Prostate gland (tissue), 2 donors: ENCODE measurements around the gene TBC1D22A. TPM values are rescaled to one million over a fixed set of nuclear protein-coding genes. Genes with fewer than 3 reads are reported as not detected.

Experiments used
- DNase-seq: peaks from one replicate; pipeline ENCODE4 v3.0.0-alpha.2; 2019; ENCODE audit warnings: low spot score
- H3K27ac ChIP-seq, 2 donors: fragments of 200-600 bp; sonication (generic); 2 replicates each; pipeline ENCODE4 v1.5.1; 2017 to 2019
- H3K27me3 ChIP-seq: fragments of 200-600 bp; sonication (generic); replicated peaks from 2 replicates; pipeline ENCODE4 v1.5.1; 2019; ENCODE audit not compliant: insufficient read depth
- H3K36me3 ChIP-seq, 2 donors: fragments of 200-600 bp; sonication (generic); 1 replicate in 1 of 2; 2 replicates in 1 of 2; pipeline versions ENCODE4 v1.5.1 to v1.8.1; 2017 to 2019
- H3K4me1 ChIP-seq: fragments of 200-600 bp; sonication (generic); replicated peaks from 2 replicates; pipeline ENCODE4 v1.5.1; 2019
- H3K4me3 ChIP-seq, 2 donors: fragments of 200-600 bp; sonication (generic); 2 replicates each; pipeline ENCODE4 v1.5.1; 2017 to 2019
- H3K9me3 ChIP-seq: fragments of 200-600 bp; sonication (generic); 2 replicates; pipeline ENCODE4 v1.5.1; 2017
- POLR2A ChIP-seq: fragments of 450-650 bp; IDR thresholded peaks from one replicate; pipeline ENCODE4 v1.6.1; 2016; ENCODE audit warnings: antibody characterized with exemption, mild to moderate bottlenecking
- POLR2AphosphoS5 ChIP-seq: sonication (generic); formaldehyde crosslinking; IDR thresholded peaks from one replicate; pipeline ENCODE4 v1.6.1; 2017; ENCODE audit warnings: antibody characterized with exemption
- WGBS: methylation state at CpG from one replicate; pipeline ENCODE4 v1.1.5; 2018; 5-methylcytosine and 5-hydroxymethylcytosine counted together
- intact Hi-C: fragments of 100-400 bp; cut with DNase I; formaldehyde crosslinking; loops from one replicate; pipeline ENCODE4 v1.14.2; 2022
- total RNA-seq, 2 donors: library from RNA; depleted of rRNA; stranded (reverse); fragments of >200 nt; gene quantifications; one replicate each; pipeline ENCODE4 v1.1.0, GENCODE V29; 2016
- TF ChIP-seq, protein P1 (sequence below), 4 experiments: fragments of 200-600 bp in 2 of 4; fragments of 450-650 bp in 2 of 4; sonication (generic) in 2 of 4; IDR thresholded peaks; 1 replicate in 3 of 4; 2 replicates in 1 of 4; pipeline ENCODE4 v1.5.1; 2016 to 2019; ENCODE audit warnings: antibody characterized with exemption in 4 of 4, mild to moderate bottlenecking in 2 of 4, moderate library complexity in 2 of 4

Gene TBC1D22A
- total RNA-seq, 2 donors from 2014 or later = 16.0 to 30.7 TPM

DNA sequence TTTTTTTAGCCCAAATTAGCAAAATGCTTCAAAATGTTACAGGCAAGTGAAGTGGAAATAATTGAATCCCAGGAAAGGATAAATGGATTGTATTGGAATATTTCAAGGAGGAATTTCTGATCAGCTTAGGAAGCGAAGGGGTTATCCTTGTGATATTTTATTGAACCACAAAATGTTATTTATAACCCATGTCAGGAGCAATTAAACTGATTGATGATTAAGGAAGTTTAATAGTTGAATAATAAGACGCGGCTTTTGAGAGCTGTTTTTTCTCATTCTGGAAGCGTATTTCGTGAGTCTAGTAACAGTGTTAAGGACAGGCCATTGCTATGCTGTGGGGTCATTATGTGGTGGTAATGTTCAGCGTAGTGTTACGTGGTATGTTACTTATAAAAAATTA is 192.3 kb downstream of the TBC1D22A start:
- no peak for DNase-seq
- Histone ChIP-seq H3K27me3 (no peaks in the 10 kb centered on the region), H3K27ac (no peak overlapping the region), H3K4me3 (no peak overlapping the region), H3K36me3 (no peaks in the 10 kb centered on the region), H3K9me3 (no peaks in the 10 kb centered on the region), H3K4me1 (no peaks in the 10 kb centered on the region)
- 95% methylated on average over 7 of the region's 7 CpGs for WGBS
- TF ChIP-seq, protein P1, sequence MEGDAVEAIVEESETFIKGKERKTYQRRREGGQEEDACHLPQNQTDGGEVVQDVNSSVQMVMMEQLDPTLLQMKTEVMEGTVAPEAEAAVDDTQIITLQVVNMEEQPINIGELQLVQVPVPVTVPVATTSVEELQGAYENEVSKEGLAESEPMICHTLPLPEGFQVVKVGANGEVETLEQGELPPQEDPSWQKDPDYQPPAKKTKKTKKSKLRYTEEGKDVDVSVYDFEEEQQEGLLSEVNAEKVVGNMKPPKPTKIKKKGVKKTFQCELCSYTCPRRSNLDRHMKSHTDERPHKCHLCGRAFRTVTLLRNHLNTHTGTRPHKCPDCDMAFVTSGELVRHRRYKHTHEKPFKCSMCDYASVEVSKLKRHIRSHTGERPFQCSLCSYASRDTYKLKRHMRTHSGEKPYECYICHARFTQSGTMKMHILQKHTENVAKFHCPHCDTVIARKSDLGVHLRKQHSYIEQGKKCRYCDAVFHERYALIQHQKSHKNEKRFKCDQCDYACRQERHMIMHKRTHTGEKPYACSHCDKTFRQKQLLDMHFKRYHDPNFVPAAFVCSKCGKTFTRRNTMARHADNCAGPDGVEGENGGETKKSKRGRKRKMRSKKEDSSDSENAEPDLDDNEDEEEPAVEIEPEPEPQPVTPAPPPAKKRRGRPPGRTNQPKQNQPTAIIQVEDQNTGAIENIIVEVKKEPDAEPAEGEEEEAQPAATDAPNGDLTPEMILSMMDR (IDR thresholded peaks at IDR 0.05) = no peak
- TF ChIP-seq POLR2A (no peak), POLR2AphosphoS5 (no peak)
- intact Hi-C loops = no loop called here

DNA sequence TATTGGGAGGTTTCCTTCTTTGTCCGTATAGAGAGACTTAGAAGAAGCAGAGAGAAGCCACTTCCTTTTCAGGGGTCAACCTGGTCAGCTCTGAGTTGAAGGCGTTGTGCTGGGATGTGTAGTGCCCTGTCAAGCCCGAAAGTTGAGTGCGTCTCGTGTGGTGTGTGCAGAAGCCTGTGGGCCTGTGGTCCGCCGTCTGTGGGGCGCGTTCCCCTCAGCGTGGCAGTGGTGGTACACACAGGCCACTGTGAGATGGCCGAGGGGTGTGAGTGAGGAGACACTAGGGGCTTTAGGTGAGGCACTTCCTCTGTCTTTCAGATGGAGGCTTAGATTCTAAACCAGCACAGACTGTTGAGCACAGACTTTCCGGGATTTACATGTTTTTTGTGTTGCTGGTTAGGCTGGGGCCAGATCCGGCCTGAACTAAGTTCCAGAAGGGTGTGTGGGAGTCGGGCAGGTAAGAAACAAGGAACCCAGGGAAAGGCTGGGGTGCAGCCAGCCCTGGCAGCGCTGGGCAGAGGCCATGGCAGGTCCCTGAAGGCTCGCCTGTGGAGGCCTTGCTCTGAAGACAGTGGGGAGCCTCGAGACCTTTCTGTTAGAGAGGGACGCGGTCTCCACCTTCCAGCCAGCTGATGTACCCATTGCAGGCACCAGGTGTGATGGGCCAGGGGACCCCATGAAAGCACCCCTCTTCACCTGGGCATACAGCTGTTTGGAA is 194.2 kb downstream of the TBC1D22A start:
- intact Hi-C loops = no loop called here
- H3K4me3 ChIP-seq = no peak overlapping the region
- H3K4me1 ChIP-seq = no peaks in the 10 kb centered on the region
- H3K9me3 ChIP-seq = no peaks in the 10 kb centered on the region
- 96% methylated on average over 19 of the region's 19 CpGs for WGBS
- H3K27me3 ChIP-seq = no peaks in the 10 kb centered on the region
- H3K27ac ChIP-seq = no peak overlapping the region
- no peaks in the 10 kb centered on the region for H3K36me3 ChIP-seq
- TF ChIP-seq POLR2AphosphoS5 (no peak), POLR2A (no peak)
- TF ChIP-seq, protein P1 (IDR thresholded peaks at IDR 0.05) = no peak
- no peak for DNase-seq

DNA sequence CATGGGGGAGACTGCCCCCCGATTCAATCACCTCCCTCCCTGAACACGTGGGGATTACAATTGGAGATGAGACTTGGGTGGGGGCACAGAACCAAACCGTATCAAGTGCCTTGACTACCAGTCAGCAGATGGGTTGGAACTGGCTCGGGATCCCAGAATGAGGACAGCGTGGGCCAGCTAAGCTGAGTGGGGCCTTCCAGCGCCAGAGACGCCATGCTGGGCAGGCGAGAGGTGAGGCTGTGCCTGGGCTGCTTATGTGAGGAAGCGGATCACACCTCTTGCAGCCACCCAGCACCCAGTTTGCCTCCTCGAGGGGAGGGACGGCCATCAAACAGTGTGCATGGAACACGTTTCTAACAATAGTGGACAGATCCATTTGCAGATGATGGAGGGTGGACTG is 195.1 kb downstream of the TBC1D22A start:
- no peak overlapping the region for H3K4me3 ChIP-seq
- intact Hi-C loops = no loop called here
- H3K4me1 ChIP-seq = no peaks in the 10 kb centered on the region
- no peaks in the 10 kb centered on the region for H3K27me3 ChIP-seq
- 93% methylated on average over 12 of the region's 12 CpGs for WGBS
- no peak overlapping the region for H3K27ac ChIP-seq
- no peaks in the 10 kb centered on the region for H3K9me3 ChIP-seq
- no peaks in the 10 kb centered on the region for H3K36me3 ChIP-seq
- DNase-seq = no peak
- TF ChIP-seq POLR2AphosphoS5 = no peak
- TF ChIP-seq, protein P1 (IDR thresholded peaks at IDR 0.05) = no peak
- TF ChIP-seq POLR2A = no peak

DNA sequence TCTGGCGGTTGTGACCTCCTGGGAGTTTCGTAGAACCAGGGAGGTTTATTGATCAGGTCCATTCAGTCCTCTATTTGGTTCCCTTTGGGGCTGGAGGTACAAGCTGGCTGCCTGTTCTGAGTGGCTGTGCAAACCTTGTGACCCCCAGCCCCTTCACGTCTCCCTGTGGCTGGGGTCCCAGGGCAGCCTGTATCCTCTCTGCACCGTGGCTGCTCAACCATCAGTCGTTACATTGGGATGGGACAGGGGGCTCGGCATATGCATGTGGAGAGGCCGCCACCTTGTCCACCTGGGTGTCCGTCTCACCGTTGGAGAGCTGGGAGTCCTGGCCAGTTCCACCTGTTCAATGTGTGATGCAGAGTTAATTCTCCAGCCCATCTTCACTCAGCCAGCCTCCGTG is 195.7 kb downstream of the TBC1D22A start:
- Histone ChIP-seq H3K9me3 (no peaks in the 10 kb centered on the region), H3K4me3 (no peak overlapping the region), H3K36me3 (no peaks in the 10 kb centered on the region), H3K27me3 (no peaks in the 10 kb centered on the region), H3K27ac (no peak overlapping the region), H3K4me1 (no peaks in the 10 kb centered on the region)
- 92% methylated on average over 10 of the region's 10 CpGs for WGBS
- no peak for DNase-seq
- intact Hi-C loops = no loop called here
- TF ChIP-seq, protein P1 (IDR thresholded peaks at IDR 0.05) = no peak
- no peak for TF ChIP-seq POLR2AphosphoS5
- no peak for TF ChIP-seq POLR2A

DNA sequence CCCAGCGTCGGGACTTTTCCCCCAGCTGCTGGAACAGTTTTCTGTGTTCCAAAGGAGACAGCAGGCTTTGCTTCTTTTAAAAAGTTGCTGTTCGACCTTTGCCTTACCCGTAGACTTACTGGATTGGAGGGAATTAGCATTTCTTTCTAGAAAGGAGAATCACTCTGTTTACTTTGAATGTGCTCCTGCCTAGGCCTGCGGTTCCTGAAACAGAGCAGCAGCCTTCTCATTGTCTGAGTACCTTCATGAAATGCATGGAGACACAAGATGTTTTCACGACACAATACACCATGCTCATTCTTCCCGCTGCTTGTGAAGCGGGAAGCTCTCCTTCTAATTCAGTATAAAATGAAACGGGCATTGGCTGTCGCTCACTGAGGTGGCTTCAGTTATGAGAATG is 196.2 kb downstream of the TBC1D22A start:
- 73% methylated on average over 10 of the region's 10 CpGs for WGBS
- no peak for TF ChIP-seq POLR2A
- TF ChIP-seq, protein P1 (IDR thresholded peaks at IDR 0.05) = no peak
- TF ChIP-seq POLR2AphosphoS5 = no peak
- Histone ChIP-seq H3K27ac (no peak overlapping the region), H3K4me3 (no peak overlapping the region), H3K9me3 (no peaks in the 10 kb centered on the region), H3K4me1 (no peaks in the 10 kb centered on the region), H3K27me3 (no peaks in the 10 kb centered on the region), H3K36me3 (no peaks in the 10 kb centered on the region)
- intact Hi-C loops = no loop called here
- no peak for DNase-seq
